ENCODE data around the gene NOTCH1.

Gene NOTCH1

GRCh38 chr9:136472640-136473353 lies 73.1 kb downstream of the NOTCH1 start:
- Histone ChIP-seq H3K9ac (ENCODE audit: low read depth, low read length) (no peak overlapping the region), H3K9me3 (ENCODE audit: control insufficient read depth, insufficient read depth, low read length) (no peaks in the 10 kb centered on the region), H3K4me1 (ENCODE audit: control insufficient read depth, insufficient read depth, low read length) (no peaks in the 10 kb centered on the region), H3K27me3 (ENCODE audit: control insufficient read depth, insufficient read depth, low read length) (no peaks in the 10 kb centered on the region), H3K36me3 (ENCODE audit: control insufficient read depth, insufficient read depth, low read length) (peaks cover 91% of the 10 kb centered on the region), H3K4me3 (ENCODE audit: low read depth, low read length) (no peak overlapping the region)

GRCh38 chr9:136471802-136472487 lies 73.9 kb downstream of the NOTCH1 start:
- H3K4me3 ChIP-seq (ENCODE audit: low read depth, low read length): no peak overlapping the region
- H3K27me3 ChIP-seq (ENCODE audit: control insufficient read depth, insufficient read depth, low read length): no peaks in the 10 kb centered on the region
- H3K9ac ChIP-seq (ENCODE audit: low read depth, low read length): no peak overlapping the region
- H3K36me3 ChIP-seq (ENCODE audit: control insufficient read depth, insufficient read depth, low read length): peaks cover 92% of the 10 kb centered on the region
- H3K4me1 ChIP-seq (ENCODE audit: control insufficient read depth, insufficient read depth, low read length): no peaks in the 10 kb centered on the region
- H3K9me3 ChIP-seq (ENCODE audit: control insufficient read depth, insufficient read depth, low read length): no peaks in the 10 kb centered on the region

- Histone ChIP-seq H3K4me3 (ENCODE audit: low read depth, low read length) (no peak overlapping the region), H3K9ac (ENCODE audit: low read depth, low read length) (no peak overlapping the region), H3K36me3 (ENCODE audit: control insufficient read depth, insufficient read depth, low read length) (peaks cover 92% of the 10 kb centered on the region), H3K27me3 (ENCODE audit: control insufficient read depth, insufficient read depth, low read length) (no peaks in the 10 kb centered on the region), H3K9me3 (ENCODE audit: control insufficient read depth, insufficient read depth, low read length) (no peaks in the 10 kb centered on the region), H3K4me1 (ENCODE audit: control insufficient read depth, insufficient read depth, low read length) (no peaks in the 10 kb centered on the region)
Measured at GRCh38 chr9:136470792-136471469, 74.9 kb downstream of the NOTCH1 start.

GRCh38 chr9:136470356-136470755 lies 75.5 kb downstream of the NOTCH1 start:
- no peak overlapping the region for H3K9ac ChIP-seq (ENCODE audit: low read depth, low read length)
- H3K36me3 ChIP-seq (ENCODE audit: control insufficient read depth, insufficient read depth, low read length): peaks cover 92% of the 10 kb centered on the region

GRCh38 chr9:136467766-136468165 lies 78.1 kb downstream of the NOTCH1 start:
- Histone ChIP-seq H3K4me1 (ENCODE audit: control insufficient read depth, insufficient read depth, low read length) (no peaks in the 10 kb centered on the region), H3K9me3 (ENCODE audit: control insufficient read depth, insufficient read depth, low read length) (no peaks in the 10 kb centered on the region), H3K27me3 (ENCODE audit: control insufficient read depth, insufficient read depth, low read length) (no peaks in the 10 kb centered on the region), H3K4me3 (ENCODE audit: low read depth, low read length) (no peak overlapping the region), H3K9ac (ENCODE audit: low read depth, low read length) (no peak overlapping the region), H3K36me3 (ENCODE audit: control insufficient read depth, insufficient read depth, low read length) (peaks cover 86% of the 10 kb centered on the region)

More at GRCh38 chr9:136470356-136470755, 75.5 kb downstream of the NOTCH1 start:
- H3K4me3 ChIP-seq (ENCODE audit: low read depth, low read length): no peak overlapping the region
- H3K27me3 ChIP-seq (ENCODE audit: control insufficient read depth, insufficient read depth, low read length): no peaks in the 10 kb centered on the region
- no peaks in the 10 kb centered on the region for H3K4me1 ChIP-seq (ENCODE audit: control insufficient read depth, insufficient read depth, low read length)
- H3K9me3 ChIP-seq (ENCODE audit: control insufficient read depth, insufficient read depth, low read length): no peaks in the 10 kb centered on the region

- Histone ChIP-seq H3K9ac (ENCODE audit: low read depth, low read length) (no peak overlapping the region), H3K4me1 (ENCODE audit: control insufficient read depth, insufficient read depth, low read length) (no peaks in the 10 kb centered on the region), H3K4me3 (ENCODE audit: low read depth, low read length) (no peak overlapping the region)
Measured at GRCh38 chr9:136466155-136466541, 79.7 kb downstream of the NOTCH1 start.

GRCh38 chr9:136465500-136466154 lies 80.2 kb downstream of the NOTCH1 start:
- Histone ChIP-seq H3K9me3 (ENCODE audit: control insufficient read depth, insufficient read depth, low read length) (no peaks in the 10 kb centered on the region), H3K9ac (ENCODE audit: low read depth, low read length) (no peak overlapping the region), H3K4me1 (ENCODE audit: control insufficient read depth, insufficient read depth, low read length) (no peaks in the 10 kb centered on the region), H3K4me3 (ENCODE audit: low read depth, low read length) (no peak overlapping the region), H3K36me3 (ENCODE audit: control insufficient read depth, insufficient read depth, low read length) (peaks cover 81% of the 10 kb centered on the region), H3K27me3 (ENCODE audit: control insufficient read depth, insufficient read depth, low read length) (no peaks in the 10 kb centered on the region)

More at GRCh38 chr9:136466155-136466541, 79.7 kb downstream of the NOTCH1 start:
- Histone ChIP-seq H3K9me3 (ENCODE audit: control insufficient read depth, insufficient read depth, low read length) (no peaks in the 10 kb centered on the region), H3K27me3 (ENCODE audit: control insufficient read depth, insufficient read depth, low read length) (no peaks in the 10 kb centered on the region), H3K36me3 (ENCODE audit: control insufficient read depth, insufficient read depth, low read length) (peaks cover 81% of the 10 kb centered on the region)

- no peaks in the 10 kb centered on the region for H3K27me3 ChIP-seq (ENCODE audit: control insufficient read depth, insufficient read depth, low read length)
- no peaks in the 10 kb centered on the region for H3K9me3 ChIP-seq (ENCODE audit: control insufficient read depth, insufficient read depth, low read length)
- no peaks in the 10 kb centered on the region for H3K4me1 ChIP-seq (ENCODE audit: control insufficient read depth, insufficient read depth, low read length)
- H3K9ac ChIP-seq (ENCODE audit: low read depth, low read length): no peak overlapping the region
- H3K4me3 ChIP-seq (ENCODE audit: low read depth, low read length): no peak overlapping the region
- H3K36me3 ChIP-seq (ENCODE audit: control insufficient read depth, insufficient read depth, low read length): peaks cover 77% of the 10 kb centered on the region
Measured at GRCh38 chr9:136464241-136464640, 81.6 kb downstream of the NOTCH1 start.

- H3K4me1 ChIP-seq (ENCODE audit: control insufficient read depth, insufficient read depth, low read length): no peaks in the 10 kb centered on the region
- H3K27me3 ChIP-seq (ENCODE audit: control insufficient read depth, insufficient read depth, low read length): no peaks in the 10 kb centered on the region
- H3K9ac ChIP-seq (ENCODE audit: low read depth, low read length): no peak overlapping the region
- H3K4me3 ChIP-seq (ENCODE audit: low read depth, low read length): no peak overlapping the region
- H3K36me3 ChIP-seq (ENCODE audit: control insufficient read depth, insufficient read depth, low read length): peaks cover 78% of the 10 kb centered on the region
- H3K9me3 ChIP-seq (ENCODE audit: control insufficient read depth, insufficient read depth, low read length): no peaks in the 10 kb centered on the region
Measured at GRCh38 chr9:136463578-136463977, 82.3 kb downstream of the NOTCH1 start.

GRCh38 chr9:136462664-136463063 lies 83.2 kb downstream of the NOTCH1 start:
- no peaks in the 10 kb centered on the region for H3K27me3 ChIP-seq (ENCODE audit: control insufficient read depth, insufficient read depth, low read length)
- H3K4me1 ChIP-seq (ENCODE audit: control insufficient read depth, insufficient read depth, low read length): no peaks in the 10 kb centered on the region
- H3K36me3 ChIP-seq (ENCODE audit: control insufficient read depth, insufficient read depth, low read length): peaks cover 76% of the 10 kb centered on the region
- no peak overlapping the region for H3K9ac ChIP-seq (ENCODE audit: low read depth, low read length)
- H3K9me3 ChIP-seq (ENCODE audit: control insufficient read depth, insufficient read depth, low read length): no peaks in the 10 kb centered on the region
- no peak overlapping the region for H3K4me3 ChIP-seq (ENCODE audit: low read depth, low read length)

GRCh38 chr9:136460772-136461325 lies 85.0 kb downstream of the NOTCH1 start:
- no peaks in the 10 kb centered on the region for H3K27me3 ChIP-seq (ENCODE audit: control insufficient read depth, insufficient read depth, low read length)
- peaks cover 76% of the 10 kb centered on the region for H3K36me3 ChIP-seq (ENCODE audit: control insufficient read depth, insufficient read depth, low read length)
- no peaks in the 10 kb centered on the region for H3K4me1 ChIP-seq (ENCODE audit: control insufficient read depth, insufficient read depth, low read length)
- H3K4me3 ChIP-seq (ENCODE audit: low read depth, low read length): no peak overlapping the region
- no peaks in the 10 kb centered on the region for H3K9me3 ChIP-seq (ENCODE audit: control insufficient read depth, insufficient read depth, low read length)
- no peak overlapping the region for H3K9ac ChIP-seq (ENCODE audit: low read depth, low read length)

Measured in iPS-15b (cell line).